DMS 273 treated with DMSO at 0.1 percent for 48 hours (cell line): Measurements from ENCODE around the gene PTPRJ.

Source experiments
- DNase-seq: peaks from one replicate; lab custom pipeline; 2025; lab: John Stamatoyannopoulos, UW

The PTPRJ gene

DNA sequence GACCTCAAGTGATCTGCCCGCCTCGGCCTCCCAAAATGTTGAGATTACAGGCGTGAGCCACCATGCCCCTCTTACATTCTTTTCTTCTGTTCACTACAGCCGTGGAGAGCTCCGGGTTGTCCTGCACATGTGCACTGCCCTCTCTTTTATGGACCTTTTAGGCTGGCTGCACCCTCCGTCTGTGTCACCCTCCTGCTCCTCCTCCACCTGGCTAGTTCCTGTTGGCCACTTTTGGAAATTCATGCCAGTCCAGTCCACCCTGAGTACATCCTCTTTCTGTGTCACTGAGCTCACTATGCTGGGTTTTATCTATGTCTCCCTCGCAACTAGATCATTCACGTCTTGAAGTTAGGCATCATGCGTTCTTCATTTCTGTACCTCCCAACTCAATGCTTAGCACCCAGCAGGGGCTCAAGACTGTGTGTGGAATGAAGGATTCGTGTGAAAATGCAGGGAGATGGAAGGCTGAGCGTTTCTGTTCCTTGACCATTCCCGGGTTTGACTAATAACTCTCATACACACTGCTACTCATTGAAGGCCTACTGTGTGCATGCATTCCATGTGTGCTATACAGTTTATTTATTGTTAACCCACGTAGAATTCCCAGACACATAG lies 60.6 kb downstream of the PTPRJ start:
- DNase-seq, result no peak

DNA sequence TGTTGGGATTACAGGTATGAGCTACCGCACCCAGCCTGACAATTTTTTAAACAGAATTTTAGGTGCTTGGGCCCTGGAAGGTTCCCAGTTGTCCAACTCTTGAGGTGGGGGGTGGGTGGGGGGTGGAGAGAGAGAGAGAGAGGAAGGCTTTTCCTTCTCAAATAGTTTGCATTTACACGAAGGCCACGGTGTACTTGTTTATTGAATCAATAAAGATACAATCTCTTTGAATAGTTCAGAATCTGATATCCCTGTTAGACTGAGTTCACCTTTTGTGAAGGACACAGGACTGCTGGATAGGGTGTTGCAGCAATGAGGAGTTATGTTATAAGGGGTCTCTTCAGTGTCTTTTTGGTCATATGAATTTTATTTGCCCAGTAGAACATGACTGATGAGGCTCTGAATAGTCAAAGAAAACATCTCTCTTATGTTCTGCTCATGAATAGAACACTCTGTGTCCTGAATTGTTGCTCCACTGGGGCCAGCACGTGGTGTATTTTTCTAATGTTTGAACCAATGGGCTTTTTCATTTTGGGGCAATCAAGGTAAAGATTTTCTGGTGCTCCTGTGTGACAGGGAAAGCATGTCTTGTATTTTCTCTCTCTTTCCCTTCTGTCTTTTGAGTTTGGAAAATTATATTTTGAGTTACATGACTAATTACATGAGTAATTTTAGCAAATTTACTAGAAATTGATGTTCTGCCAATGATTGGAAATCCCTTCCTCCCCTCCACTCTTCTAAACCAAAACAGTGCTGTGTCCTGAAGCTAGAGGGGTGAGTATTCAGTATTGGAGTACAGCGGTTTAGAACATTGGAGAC lies 61.7 kb downstream of the PTPRJ start:
- DNase-seq, result no peak

DNA sequence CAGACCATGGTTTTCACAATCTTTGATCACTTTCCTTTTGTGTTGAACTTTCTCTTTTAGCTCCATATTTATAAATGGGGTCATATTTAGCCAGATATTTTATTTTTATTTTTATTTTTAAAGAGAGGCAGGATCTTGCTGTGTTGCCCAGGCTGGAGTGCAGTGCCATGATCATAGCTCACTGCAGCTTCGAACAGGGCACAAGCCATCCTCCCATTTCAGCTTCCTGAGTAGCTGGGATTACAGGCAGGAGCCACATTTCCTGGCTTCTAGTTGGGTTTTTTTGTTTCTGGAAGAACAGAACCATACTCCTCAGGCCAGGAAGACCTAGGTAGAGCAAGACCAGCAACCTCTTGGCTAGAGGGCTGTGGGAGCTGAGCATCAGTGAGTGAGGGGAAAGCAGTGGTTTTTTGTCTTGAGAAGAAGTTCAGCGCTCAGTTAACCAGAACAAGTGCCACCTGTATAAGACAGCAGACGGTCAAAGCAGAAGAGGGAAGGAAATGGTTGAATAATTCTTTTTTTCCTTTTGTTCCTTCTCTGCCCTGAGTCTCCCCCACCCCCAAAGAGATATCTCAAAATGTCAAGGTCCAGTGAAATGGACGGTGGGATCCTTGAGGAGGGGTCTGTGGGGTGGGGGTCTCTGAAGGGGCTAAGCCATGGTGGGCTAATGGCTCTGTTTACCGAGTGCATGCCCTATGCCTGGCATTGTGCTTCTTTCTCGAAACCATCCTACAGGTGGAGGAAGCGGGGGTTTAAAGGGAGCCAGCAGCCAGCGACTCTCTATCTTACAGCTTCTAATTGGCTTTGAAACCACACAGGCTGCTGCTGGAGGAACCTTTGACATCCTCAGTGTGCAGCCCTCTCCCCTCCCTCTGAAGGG lies 63.0 kb downstream of the PTPRJ start:
- no peak for DNase-seq

DNA sequence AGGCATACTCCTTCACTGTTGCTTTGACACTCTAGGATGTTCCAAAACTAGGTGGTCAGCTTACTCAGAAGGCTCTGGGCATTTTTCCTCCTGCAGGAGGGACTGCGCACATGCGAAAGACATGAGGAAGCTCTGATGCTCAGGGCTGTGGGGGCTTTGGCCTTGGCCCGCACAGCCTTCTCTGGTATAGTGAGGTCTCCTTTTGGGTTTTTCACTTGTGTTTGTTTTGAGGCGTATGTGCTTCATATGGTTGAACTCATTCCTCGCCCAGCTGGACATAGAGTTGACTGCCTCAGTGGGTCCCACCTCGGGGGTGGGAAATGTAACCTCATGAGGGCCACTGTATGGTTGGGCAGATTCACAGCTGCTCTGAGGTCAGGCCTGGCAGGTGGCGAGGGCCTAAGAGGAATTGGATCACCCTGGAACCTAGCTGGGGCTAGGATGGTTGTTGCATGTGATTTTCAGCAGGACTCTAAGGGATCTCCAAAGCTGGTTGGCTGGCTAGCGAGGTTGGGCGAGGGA lies 63.7 kb downstream of the PTPRJ start:
- no peak for DNase-seq

DNA sequence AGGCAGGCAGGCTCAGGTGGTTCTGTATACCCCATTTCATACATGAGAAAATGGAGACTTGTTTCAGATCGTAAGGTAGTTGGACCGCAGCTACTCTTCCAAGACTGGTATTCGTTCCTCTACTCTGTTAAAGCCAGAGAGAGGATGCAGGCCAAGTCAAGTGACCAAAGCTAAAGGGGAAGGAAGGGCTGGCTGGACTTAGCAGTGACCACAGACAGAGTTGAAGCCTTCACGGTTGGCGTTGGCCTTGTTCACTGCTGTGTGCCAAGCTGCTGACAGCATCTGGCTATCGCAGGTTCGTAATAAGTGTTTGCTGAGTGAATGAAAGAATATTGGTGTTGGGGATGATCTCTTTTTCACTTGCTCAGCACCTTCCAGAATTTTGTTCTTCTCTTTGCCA lies 64.2 kb downstream of the PTPRJ start:
- DNase-seq, result no peak

DNA sequence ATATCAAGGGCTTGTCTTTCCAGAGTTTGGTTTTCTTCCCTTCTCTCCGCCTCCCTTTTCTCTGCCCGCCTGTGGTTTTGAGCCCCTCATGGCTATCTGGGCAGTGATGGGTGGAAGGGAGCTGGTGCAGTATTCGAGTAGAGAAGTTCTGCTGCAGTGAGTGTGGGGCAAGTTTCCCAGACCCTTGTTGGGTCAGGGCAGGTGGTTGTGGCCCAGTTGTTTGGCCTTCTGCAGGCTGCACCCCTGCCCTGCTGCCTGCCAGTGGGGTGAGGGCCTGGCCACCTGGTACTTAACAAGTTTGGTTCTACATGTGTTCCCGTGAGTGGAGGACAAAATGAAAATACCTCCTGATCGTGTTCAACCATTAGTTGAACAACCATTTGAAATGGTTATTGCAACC lies 65.2 kb downstream of the PTPRJ start:
- no peak for DNase-seq

DNA sequence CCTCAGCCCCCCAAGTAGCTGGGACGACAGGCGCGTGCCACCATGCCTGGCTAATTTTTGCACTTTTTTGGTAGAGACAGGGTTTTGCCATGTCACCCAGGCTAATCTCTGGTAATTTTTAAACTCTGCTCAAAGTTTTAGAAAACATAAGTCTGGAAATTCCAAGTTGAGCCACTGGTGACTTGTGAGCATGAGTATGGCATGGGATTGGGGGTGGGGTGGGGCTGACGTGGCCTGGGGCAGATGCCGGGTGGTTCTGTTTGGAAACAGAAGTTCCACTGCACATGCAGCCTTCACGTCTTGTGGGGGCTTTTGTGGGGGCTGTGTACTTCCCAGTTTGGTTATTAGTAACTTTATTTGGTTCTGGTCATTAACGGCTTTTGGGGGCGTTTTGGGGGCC lies 67.3 kb downstream of the PTPRJ start:
- DNase-seq, result no peak

DNA sequence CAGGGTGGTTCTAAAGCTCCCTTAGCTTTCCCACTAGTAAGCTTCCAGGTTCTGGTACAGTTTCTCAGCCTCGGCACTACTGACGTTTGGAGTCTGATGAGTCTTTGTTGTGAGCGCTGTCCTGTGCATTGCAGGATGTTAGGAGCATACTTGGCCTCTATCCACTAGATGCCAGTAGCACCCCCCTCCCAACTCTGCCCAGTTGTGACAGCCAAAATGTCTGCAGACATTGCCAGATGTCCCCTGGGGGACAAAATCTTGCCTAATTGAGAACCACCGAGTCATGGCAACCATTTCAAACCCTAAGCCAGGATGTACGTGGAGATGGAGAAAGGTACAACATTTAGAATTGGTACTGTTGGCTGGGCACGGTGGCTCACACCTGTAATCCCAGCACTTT lies 68.7 kb downstream of the PTPRJ start:
- no peak for DNase-seq

DNA sequence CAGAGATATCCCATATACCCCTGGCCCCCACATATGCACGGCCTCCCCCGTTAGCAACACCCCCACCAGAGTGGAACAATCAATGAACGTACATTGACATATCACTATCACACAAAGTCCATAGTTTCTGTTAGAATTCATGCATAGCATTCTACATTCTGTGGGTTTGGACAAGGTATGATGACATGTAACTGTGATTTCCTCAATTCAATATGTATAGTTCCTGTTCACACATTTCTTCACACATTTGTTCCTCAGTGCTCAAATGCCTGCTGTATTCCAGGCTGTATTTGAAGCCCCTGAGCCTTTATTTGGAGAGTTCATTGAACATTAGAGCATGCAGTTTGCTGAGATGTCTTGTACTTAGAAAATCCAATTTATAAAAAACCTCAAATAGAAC lies 69.9 kb downstream of the PTPRJ start:
- no peak for DNase-seq

DNA sequence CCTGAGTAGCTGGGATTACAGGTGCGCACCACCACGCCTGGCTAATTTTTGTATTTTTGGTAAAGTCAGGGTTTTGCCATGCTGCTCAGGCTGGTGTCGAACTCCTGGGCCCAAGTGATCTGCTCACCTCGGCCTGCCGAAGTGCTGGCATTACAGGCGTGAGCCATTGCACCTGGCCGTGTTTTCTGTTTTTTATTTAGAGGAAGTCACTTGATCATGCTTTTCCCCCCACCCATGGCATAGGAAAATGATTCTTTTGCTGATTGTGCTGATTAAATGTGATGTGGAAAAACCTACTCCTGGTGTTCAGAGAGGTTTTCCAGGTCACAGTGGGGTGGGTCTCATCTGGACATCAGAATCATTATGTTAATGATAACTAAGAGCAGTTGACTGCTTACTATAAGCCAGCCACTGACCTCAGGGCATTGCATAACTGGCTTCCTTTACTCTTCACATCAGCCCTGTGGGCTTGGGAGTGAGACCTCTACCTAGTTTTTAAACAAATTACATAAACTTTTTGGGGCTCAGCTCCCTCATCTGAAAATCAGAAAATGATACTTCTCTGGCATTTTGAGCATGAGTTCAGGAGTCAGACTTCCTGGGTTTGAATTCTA lies 71.0 kb downstream of the PTPRJ start:
- no peak for DNase-seq

DNA sequence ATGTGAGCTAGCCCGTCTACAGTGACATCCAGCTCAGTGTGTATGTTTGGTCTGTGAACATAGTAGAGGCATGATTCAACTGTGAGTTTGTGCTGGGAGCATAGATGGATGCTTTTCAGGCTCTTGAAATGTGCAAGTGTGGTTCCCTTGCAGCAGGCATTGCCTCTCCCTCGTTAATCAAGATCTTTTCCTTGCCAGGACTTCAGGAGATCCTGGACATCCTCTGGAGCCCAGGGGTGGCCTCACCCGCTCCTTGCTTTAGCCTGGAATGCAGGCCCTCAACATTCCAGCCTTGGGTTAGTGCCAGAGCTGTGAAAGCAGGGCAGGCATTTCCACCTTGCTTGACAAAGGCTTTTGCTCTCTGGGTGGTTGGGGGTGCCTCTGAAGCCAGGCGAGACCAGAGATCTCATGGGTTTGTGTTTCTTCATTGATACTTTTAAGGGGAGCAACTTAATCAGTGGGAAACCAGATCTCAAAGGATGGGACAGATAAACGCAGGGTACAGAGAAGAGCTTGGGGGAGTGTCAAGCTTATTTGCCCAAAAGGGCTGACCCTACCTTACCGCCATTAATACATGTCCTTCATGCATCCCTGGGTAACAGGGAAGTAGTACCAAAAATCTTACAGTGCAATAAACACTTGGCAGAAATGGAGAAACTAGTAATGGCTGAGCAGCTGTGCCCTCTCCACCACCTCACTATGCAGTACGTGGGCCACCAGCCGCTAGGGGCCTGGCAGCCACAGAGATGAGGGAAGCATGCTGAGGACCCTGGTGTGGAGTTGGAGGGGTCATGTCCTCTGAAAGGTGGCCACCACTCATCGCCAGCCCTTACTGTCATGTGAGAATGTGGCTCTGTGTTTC lies 72.1 kb downstream of the PTPRJ start:
- DNase-seq, result no peak

DNA sequence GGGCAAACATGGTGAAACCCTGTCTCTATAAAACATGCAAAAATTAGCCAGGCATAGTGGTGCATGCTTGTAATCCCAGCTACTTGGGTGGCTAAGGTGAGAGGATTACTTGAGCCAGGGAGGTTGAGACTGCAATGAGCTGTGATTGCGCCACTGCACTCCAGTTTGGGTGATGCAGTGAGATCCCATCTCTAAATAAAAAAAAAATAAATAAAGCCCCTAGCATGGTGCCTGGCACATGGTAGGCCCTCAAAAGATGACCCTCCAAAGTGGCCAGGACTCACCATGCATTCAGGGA lies 74.6 kb downstream of the PTPRJ start:
- no peak for DNase-seq

DNA sequence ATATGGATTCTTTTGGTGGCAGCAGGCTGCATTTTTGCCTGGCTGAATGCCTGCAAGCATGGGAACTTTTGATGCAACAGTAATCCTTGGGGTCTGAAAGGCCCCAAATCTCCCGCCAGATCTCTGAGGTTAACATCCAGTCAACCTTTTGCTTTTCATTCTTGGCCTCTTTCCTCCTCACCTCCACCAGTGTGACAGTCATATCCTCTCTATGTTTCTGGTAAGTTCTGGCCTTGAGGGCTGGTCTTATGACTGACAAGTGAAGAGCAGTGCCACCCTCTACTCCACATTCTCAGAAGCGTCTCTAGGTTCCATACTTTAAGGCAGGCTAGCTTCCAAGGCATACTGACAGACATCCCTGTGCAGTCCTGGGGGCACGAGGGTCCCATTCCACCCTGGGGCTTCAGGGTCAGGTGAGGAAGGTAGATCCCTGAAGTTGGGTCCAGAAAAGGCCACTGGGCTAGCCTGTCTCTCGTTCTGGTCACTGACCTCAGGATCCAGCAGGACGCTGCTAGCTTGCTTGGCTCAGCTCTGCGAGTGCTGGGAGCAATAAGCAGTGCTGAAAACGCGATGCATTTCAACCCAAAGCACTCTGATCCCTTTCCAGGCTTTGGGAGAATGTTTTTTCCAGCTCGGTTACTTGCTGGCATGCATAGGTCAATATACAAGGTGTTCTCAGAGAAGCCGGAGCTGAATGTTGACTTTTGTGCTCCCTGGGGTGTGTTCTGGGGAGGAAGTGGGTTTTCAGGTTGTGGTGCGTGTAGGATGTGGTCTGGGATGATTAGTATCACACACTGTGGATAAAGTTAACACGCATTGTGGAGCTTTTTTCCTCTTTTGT lies 75.2 kb downstream of the PTPRJ start:
- no peak for DNase-seq

DNA sequence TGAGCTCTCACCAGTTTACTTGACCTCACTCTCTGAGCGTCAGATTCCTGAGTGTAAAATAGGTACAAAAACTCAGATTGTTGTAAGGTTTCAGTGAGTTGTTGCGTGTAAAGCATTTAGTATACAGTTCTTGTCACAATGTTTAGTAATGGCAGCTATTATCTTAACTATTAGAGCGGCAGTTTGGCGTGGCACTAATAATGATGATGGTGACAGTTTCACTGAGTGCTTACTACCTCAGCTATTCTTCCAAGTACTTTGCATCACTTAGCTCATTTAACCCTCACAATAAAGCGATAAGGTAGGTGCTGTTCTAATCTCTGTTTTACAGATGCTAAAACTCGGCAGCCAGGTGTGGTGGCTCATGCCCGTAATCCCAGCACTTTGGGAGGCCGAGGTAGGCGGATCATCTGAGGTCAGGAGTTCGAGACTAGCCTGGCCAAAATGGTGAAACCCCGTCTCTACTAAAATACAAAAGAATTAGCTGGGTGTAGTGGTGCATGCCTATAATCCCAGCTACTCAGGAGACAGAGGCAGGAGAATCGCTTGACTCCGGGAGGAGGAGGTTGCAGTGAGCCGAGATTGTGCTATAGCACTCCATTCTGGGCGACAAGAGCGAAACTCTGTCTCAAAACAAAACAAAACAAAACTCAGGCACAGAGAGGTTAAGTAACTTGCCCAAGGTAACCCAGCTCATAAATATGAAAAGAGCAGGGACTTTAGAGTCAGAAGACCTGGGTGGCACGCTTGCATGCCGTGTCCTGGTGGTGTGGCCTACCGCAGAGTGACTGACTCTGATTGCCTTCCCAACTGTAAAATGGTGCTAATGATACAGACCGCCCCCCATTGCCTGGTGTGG lies 76.2 kb downstream of the PTPRJ start:
- DNase-seq, result no peak

DNA sequence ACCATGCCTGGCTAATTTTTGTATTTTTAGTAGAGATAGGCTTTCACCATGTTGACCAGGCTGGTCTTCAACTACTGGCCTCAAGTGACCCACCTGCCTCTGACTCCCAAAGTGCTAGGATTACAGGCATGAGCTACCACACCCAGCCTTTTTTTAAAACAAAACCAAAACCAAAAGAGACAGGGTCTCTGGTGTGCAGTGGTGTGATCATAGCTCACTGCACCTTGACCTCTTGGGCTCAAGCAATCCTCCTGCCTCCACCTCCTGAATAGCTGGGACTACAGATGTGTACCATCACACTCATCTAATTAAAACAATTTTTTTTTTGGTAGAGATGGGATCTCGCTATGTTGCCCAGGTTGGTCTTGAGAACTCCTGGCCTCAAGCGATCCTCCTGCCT lies 77.7 kb downstream of the PTPRJ start:
- DNase-seq, result no peak

DNA sequence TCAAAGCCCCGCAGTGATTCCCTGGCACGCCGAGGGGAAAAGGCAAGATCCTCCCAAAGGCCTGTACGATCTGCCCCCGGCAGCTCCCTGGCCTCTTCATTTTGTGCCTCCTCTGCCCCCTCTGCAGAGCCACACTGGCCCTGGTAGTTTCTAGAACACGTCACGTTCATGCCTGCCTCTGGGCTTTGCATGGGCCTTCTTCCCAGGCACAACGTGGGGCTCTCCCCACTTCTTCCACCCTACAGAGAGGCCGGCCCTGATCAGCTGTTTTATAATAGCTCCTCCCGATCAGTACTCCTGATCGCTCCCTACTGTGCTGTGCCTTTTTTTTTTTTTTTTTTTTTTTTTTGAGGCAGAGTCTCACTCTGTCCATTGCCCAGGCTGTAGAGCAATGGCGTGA lies 78.4 kb downstream of the PTPRJ start:
- DNase-seq, result no peak

DNA sequence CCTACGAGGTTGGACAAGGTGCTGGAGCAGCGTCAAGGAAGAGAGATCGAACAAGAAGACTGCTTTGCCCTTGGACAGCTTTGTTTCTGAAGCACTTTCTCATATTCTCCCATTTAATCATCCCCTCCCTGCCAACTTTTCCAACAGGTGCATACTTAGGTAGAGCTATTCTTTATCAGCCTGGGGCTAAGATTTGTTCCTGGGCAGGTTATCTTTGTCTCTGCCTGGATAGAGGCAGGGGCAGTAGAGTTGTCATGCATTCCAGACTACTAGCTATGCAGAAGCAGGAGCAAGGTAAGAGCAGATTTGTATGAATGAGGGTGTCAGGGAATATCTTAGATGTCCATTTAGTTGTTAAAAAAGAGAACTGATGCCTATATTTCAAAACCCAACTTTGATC lies 82.3 kb downstream of the PTPRJ start:
- DNase-seq, result no peak

DNA sequence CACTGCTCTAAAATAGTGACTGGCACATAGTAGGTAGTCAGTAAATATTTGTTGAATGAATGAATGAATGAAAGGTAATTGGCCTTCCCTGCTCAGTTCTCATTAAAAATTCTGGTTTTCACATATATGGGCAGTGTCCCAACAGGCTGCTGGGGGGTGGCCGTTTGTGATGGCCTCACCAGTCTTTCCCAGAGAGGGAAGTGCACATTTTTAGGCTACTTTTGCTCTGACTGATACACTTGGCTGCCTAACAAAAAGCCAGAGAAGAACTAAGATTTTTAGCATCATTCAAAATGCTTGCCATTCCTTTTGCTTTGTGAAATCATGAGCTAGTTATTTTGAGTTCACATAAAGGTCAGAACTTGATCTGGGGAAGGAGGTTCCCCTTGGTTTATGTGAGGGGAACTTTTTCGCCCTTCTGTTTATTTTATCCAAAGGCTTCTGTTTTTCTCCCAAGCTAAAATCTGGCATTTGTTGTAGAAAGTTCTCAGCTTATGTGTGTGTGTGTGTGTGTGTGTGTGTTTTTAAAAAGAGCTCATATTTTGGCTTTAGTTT lies 83.1 kb downstream of the PTPRJ start:
- no peak for DNase-seq

DNA sequence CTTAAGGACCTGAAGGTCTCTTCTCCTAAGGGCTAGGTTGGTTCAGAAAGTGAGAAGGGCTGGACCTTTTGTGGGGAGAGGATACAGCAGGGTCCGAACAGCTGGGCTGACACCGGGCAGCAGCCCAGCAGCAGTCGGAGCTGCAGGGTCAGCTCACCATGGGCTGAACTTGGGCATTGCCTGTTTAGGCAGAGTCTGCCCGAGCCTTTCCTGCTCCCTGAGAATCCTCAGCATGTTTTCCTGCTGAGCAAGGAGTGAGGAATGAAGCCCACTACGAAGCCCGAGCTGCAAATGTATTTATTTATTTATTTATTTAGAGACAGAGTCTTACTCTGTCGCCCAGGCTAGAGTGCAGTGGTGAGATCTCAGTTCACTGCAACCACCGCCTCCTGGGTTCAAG lies 83.9 kb downstream of the PTPRJ start:
- no peak for DNase-seq
